Liver (tissue), 9 donors: ENCODE data around the gene DSCAML1. TPM values are rescaled to one million over a fixed set of nuclear protein-coding genes. Genes with fewer than 3 reads are reported as not detected.

Experiments
- DNase-seq: peaks from one replicate; pipeline ENCODE4 v3.0.0-alpha.2; 2017; ENCODE audit warnings: low spot score
- H3K27ac ChIP-seq, 2 donors: one replicate each; pipeline ENCODE4 v1.7.0; 2013; ENCODE audit warnings: inconsistent platforms in 2 of 2, low read length in 2 of 2, control low read depth in 1 of 2, low read depth in 1 of 2, mild to moderate bottlenecking in 1 of 2
- H3K27me3 ChIP-seq, 4 donors: one replicate each; pipeline versions ENCODE4 v1.6.1 to v1.7.0; 2013; ENCODE audit warnings: low read length in 3 of 4, inconsistent platforms in 1 of 4, mild to moderate bottlenecking in 1 of 4, moderate library complexity in 1 of 4; ENCODE audit not compliant: control insufficient read depth in 4 of 4, insufficient read depth in 4 of 4
- H3K36me3 ChIP-seq, 4 donors: one replicate each; pipeline versions ENCODE4 v1.6.1 to v1.7.0; 2013; ENCODE audit warnings: low read length in 3 of 4, mild to moderate bottlenecking in 3 of 4, low read depth in 1 of 4, moderate library complexity in 1 of 4; ENCODE audit not compliant: control insufficient read depth in 4 of 4, insufficient read depth in 3 of 4
- H3K4me1 ChIP-seq, 4 donors: one replicate each; pipeline versions ENCODE4 v1.6.1 to v1.7.0; 2013; ENCODE audit warnings: low read length in 3 of 4, mild to moderate bottlenecking in 3 of 4, moderate library complexity in 1 of 4; ENCODE audit not compliant: control insufficient read depth in 4 of 4, insufficient read depth in 4 of 4
- H3K4me3 ChIP-seq, 3 donors: one replicate each; pipeline versions ENCODE4 v1.6.1 to v1.7.0; 2013; ENCODE audit warnings: low read length in 3 of 3, control low read depth in 1 of 3, low read depth in 1 of 3, mild to moderate bottlenecking in 1 of 3
- H3K9ac ChIP-seq, 2 donors: one replicate each; pipeline ENCODE4 v1.7.0; 2013; ENCODE audit warnings: low read length in 2 of 2, mild to moderate bottlenecking in 2 of 2, moderate library complexity in 2 of 2, control low read depth in 1 of 2, low read depth in 1 of 2
- H3K9me3 ChIP-seq, 4 donors: one replicate each; pipeline versions ENCODE4 v1.6.1 to v1.7.0; 2013; ENCODE audit warnings: low read length in 3 of 4; ENCODE audit not compliant: control insufficient read depth in 4 of 4
- ATF3 ChIP-seq: IDR thresholded peaks from 2 replicates; pipeline ENCODE4 v1.6.1; 2016; ENCODE audit warnings: antibody characterized with exemption
- CTCF ChIP-seq: fragments of 150-350 bp; IDR thresholded peaks from 2 replicates; pipeline ENCODE4 v1.5.1; 2017; ENCODE audit warnings: improper control_type of control experiment, low read depth, low read length; ENCODE audit not compliant: missing input control
- EGR1 ChIP-seq, 2 donors: IDR thresholded peaks; 2 replicates each; pipeline ENCODE4 v1.6.1; 2016 to 2018; ENCODE audit warnings: antibody characterized with exemption in 2 of 2, low read depth in 2 of 2
- FOXA1 ChIP-seq: IDR thresholded peaks from 2 replicates; pipeline ENCODE4 v1.6.1; 2016; ENCODE audit warnings: antibody characterized with exemption
- FOXA2 ChIP-seq: IDR thresholded peaks from 2 replicates; pipeline ENCODE4 v1.6.1; 2016; ENCODE audit warnings: antibody characterized with exemption
- GABPA ChIP-seq, 2 donors: IDR thresholded peaks in 1 of 2; conservative IDR thresholded peaks in 1 of 2; 2 replicates each; pipeline ENCODE4 v1.6.1; 2016; ENCODE audit warnings: antibody characterized with exemption in 2 of 2, mild to moderate bottlenecking in 1 of 2, moderate library complexity in 1 of 2
- HNF4A ChIP-seq, 2 donors: conservative IDR thresholded peaks; 2 replicates each; pipeline ENCODE4 v1.6.1; 2016; ENCODE audit warnings: antibody characterized with exemption in 2 of 2, mild to moderate bottlenecking in 2 of 2
- HNF4G ChIP-seq: IDR thresholded peaks from 2 replicates; pipeline ENCODE4 v1.6.1; 2016; ENCODE audit warnings: antibody characterized with exemption
- JUND ChIP-seq, 2 donors: IDR thresholded peaks; 2 replicates each; pipeline ENCODE4 v1.6.1; 2016; ENCODE audit warnings: antibody characterized with exemption in 2 of 2
- MAX ChIP-seq: IDR thresholded peaks from 2 replicates; pipeline ENCODE4 v1.6.1; 2016; ENCODE audit warnings: antibody characterized with exemption
- NR2F2 ChIP-seq: IDR thresholded peaks from 2 replicates; pipeline ENCODE4 v1.6.1; 2016; ENCODE audit warnings: antibody characterized with exemption
- RAD21 ChIP-seq, 2 donors: IDR thresholded peaks; 2 replicates each; pipeline ENCODE4 v1.6.1; 2016; ENCODE audit warnings: antibody characterized with exemption in 2 of 2, mild to moderate bottlenecking in 2 of 2
- RXRA ChIP-seq, 2 donors: IDR thresholded peaks; 2 replicates each; pipeline ENCODE4 v1.6.1; 2017 to 2018; ENCODE audit warnings: antibody characterized with exemption in 2 of 2, mild to moderate bottlenecking in 1 of 2
- SP1 ChIP-seq: IDR thresholded peaks from 2 replicates; pipeline ENCODE4 v1.6.1; 2018; ENCODE audit warnings: antibody characterized with exemption, mild to moderate bottlenecking
- TAF1 ChIP-seq: conservative IDR thresholded peaks from 2 replicates; pipeline ENCODE4 v1.6.1; 2016; ENCODE audit warnings: antibody characterized with exemption, mild to moderate bottlenecking
- YY1 ChIP-seq: IDR thresholded peaks from 2 replicates; pipeline ENCODE4 v1.6.1; 2016; ENCODE audit warnings: antibody characterized with exemption, mild to moderate bottlenecking
- ZBTB33 ChIP-seq: IDR thresholded peaks from 2 replicates; pipeline ENCODE4 v1.6.1; 2016; ENCODE audit warnings: antibody characterized with exemption
- WGBS: extraction: QIAGEN DNeasy Blood & Tissue Kit; methylation state at CpG from one replicate; pipeline ENCODE4 v1.1.7; 2013; 5-methylcytosine and 5-hydroxymethylcytosine counted together
- polyA plus RNA-seq, 2 donors: library from polyadenylated mRNA; stranded (reverse) in 1 of 2; unstranded in 1 of 2; fragments of 200-250 nt in 1 of 2; fragments of >200 nt in 1 of 2; fragmentation: Nextera tagmentation in 1 of 2; extraction: Ambion mirVana in 1 of 2; gene quantifications; one replicate each; pipeline versions ENCODE4 v1.2.1 to v1.2.3, GENCODE V29; 2013 to 2015
- total RNA-seq, 2 donors: library from RNA; depleted of rRNA; stranded (reverse); fragments of >200 nt; gene quantifications; one replicate each; pipeline ENCODE4 v1.2.3, GENCODE V29; 2014
- donor health status: healthy.
- donor health status: healthy.
- donor health status: healthy.
- donor health status: healthy.
- donor health status: healthy.

Gene DSCAML1
- total and polyA plus RNA-seq, 4 donors, result 0.07 to 0.42 (median 0.20) TPM

GRCh38 chr11:117843666-117844484 lies 46.9 kb upstream of the DSCAML1 start:
- H3K4me3 ChIP-seq, result no peak overlapping the region
- no peak overlapping the region for H3K27ac ChIP-seq
- TF ChIP-seq RAD21 (IDR thresholded peaks at IDR 0.05) (peak; percentile 89 to 94), GABPA (IDR thresholded peaks at IDR 0.05 in 1 of 2, conservative IDR thresholded peaks at IDR 0.05 in 1 of 2) (no peak), JUND (IDR thresholded peaks at IDR 0.05) (no peak), CTCF (peak; percentile 99)
- no peaks in the 10 kb centered on the region for H3K9me3 ChIP-seq
- H3K36me3 ChIP-seq, result no peaks in the 10 kb centered on the region
- WGBS, result 24% methylated on average over 9 of the region's 9 CpGs
- no peaks in the 10 kb centered on the region for H3K27me3 ChIP-seq
- DNase-seq, result peak; percentile 87
- no peaks in the 10 kb centered on the region for H3K4me1 ChIP-seq
- no peak overlapping the region for H3K9ac ChIP-seq

GRCh38 chr11:117842131-117842941 lies 45.3 kb upstream of the DSCAML1 start:
- Histone ChIP-seq H3K9ac (no peak overlapping the region), H3K36me3 (no peaks in the 10 kb centered on the region), H3K4me1 (no peaks in the 10 kb centered on the region), H3K4me3 (no peak overlapping the region), H3K27me3 (no peaks in the 10 kb centered on the region), H3K27ac (no peak overlapping the region), H3K9me3 (no peaks in the 10 kb centered on the region)
- WGBS, result 85% methylated on average over 16 of the region's 16 CpGs
- DNase-seq, result peak; percentile 27
- no peak for TF ChIP-seq YY1
- no peak for TF ChIP-seq RAD21 (IDR thresholded peaks at IDR 0.05)
- no peak for TF ChIP-seq SP1
- TF ChIP-seq NR2F2, result no peak
- no peak for TF ChIP-seq ZBTB33
- no peak for TF ChIP-seq RXRA (IDR thresholded peaks at IDR 0.05)
- TF ChIP-seq HNF4G, result no peak
- no peak for TF ChIP-seq JUND (IDR thresholded peaks at IDR 0.05)
- no peak for TF ChIP-seq TAF1
- TF ChIP-seq CTCF, result no peak
- no peak for TF ChIP-seq EGR1 (IDR thresholded peaks at IDR 0.05; ENCODE audit: low read depth in 2 of 2)
- TF ChIP-seq HNF4A (conservative IDR thresholded peaks at IDR 0.05), result no peak
- TF ChIP-seq MAX, result no peak
- TF ChIP-seq FOXA1, result no peak
- TF ChIP-seq FOXA2, result no peak
- no peak for TF ChIP-seq ATF3
- TF ChIP-seq GABPA (IDR thresholded peaks at IDR 0.05 in 1 of 2, conservative IDR thresholded peaks at IDR 0.05 in 1 of 2), result no peak
